CD4-positive, alpha-beta T cell treated with Interleukin-17A for 4 hours (primary cell): ENCODE data around the gene DIAPH2.
"Not testable (repeated sequence)": the region's sequence is repeated elsewhere in the genome, so short reads cannot be mapped to it uniquely, and the experiment has no call there.

ENCODE experiments used
- DNase-seq: peaks from one replicate; pipeline ENCODE4 v3.0.0-alpha.2; 2020; ENCODE audit warnings: mixed read lengths

The DIAPH2 gene

DNA sequence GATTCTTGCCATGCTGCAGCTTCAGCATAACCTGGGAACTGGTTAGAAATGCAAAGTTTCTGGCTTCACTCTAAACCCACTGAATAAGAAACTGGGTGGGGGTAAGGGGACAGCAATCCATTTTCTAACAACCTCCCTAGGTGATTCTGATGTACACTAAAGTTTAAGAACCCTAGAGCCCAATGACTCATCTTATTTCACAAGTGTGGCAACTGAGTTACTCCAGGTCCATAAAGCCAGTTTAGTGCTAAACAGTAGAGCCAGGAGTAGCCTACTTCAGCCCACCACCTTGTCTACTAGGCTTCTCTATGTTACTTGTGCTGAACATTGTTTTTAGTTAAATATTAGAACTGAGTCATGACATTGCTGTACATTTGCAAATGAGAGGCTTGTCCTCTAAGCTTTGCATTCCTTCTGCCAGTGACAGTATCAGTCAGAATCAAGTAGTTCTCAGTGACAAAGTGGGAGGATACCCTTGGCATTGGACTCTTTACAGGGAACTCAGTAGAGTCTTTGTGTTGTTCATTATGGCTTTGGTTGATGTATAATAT is 717.0 kb downstream of the DIAPH2 start:
- no peak for DNase-seq

- no peak for DNase-seq
Measured at GRCh38 chrX:97402333-97402732, 717.7 kb downstream of the DIAPH2 start.

GRCh38 chrX:97402903-97403302 is 718.3 kb downstream of the DIAPH2 start:
- DNase-seq, result no peak

DNA sequence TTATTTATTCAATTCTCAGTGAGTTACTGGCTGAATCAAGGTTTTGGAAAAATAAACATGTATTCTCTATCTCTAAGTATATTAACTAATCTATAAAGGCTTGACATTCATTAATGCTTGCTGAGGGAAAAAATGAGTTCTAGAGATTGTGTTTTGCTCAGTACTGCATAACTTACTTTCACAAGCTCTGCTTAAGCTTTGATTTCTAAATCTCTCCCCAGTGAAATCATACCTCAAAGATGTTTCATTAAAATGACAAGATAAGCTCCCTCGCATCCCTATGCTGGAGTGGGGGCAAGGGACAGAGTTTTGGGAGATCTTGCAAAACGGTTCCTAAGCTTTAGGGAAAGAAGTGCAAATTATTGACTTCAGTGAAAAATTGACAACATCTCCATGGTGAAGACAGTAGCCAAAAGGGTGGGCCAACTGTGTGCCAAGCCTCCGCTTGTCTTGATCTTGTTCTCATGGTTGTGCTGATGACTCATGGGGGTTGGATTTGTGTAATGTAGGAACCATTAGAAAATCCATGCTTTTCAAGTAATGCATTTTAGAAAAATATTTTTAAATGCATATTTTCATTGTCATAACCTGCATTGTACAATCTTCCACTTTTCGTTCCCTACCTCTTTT is 720.5 kb downstream of the DIAPH2 start:
- no peak for DNase-seq

DNA sequence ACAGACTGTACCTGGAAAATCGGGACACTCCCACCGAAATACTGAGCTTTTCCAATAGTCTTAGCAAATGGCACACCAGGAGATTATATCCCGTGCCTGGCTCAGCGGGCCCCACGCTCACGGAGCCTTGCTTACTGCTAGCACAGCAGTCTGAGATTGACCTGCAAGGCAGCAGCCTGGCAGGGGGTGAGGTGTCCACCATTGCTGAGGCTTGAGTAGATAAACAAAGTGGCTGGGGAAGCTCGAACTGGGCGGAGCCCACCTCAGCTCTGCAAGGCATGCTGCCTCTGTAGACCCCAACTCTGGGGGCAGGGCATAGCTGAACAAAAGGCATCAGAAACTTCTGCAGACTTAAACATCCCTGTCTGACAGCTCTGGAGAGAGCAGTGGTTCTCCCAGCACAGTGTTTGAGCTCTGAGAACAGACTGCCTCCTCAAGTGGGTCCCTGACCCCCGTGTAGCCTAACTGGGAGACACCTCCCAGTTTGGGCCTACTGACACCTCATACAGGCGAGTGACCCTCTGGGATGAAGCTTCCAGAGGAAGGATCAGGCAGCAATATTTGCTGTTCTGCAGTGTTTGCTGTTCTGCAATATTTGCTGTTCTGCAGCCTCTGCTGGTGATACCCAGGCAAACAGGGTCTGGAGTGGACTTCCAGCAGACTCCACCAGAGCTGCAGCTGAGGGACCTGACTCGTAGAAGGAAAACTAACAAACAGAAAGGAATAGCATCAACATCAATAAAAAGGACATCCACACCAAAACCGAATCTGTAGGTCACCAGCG is 725.2 kb downstream of the DIAPH2 start:
- not testable (repeated sequence) for DNase-seq

GRCh38 chrX:97416461-97416860 is 731.8 kb downstream of the DIAPH2 start:
- DNase-seq, result no peak

DNA sequence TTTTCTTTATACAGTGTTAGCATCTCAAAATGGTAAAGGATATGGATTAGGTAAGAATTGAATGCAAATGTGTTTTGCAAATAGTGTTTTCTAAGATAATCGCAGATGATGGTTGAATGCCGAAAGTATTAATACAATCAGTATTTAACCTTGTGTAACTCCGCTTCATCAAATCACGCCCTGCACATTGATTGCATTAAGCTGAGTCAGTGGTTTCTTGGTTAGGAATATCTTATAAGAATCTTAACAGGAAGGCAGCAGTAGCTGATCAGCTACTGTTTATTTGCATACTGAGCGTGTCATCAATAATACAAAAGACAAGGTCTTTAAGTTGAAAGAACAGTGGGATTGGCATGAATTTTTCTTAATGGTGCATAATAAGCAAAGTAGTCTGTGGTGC is 744.5 kb downstream of the DIAPH2 start:
- DNase-seq, result no peak

- DNase-seq, result no peak
Measured at GRCh38 chrX:97431281-97431680, 746.6 kb downstream of the DIAPH2 start.

DNA sequence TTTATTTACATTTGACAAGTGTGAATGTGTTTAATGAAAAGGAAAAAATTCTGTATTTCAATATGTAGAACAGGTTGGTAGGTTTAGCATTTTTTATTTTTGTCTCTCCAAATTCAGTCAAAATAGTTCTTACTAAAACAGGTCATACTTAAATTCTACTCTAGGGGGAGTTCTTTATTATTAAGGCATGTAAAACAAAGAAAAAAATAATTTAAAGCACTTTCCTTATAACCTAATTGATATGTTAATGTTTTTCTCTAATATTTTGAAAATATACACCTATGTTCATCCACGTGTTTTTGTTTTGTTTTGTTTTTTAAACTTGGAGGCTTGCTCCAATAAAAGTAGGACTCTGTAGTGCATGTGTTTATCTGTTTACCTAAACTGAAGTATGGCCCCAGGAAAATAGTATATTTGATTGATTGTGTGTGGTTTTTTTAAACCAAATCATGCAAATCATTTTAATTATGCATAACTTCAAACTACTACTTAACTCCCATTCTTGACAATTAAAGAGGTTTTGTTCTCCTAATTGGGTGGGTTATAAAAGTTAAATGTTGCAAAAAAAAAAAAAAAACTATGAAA is 761.7 kb downstream of the DIAPH2 start:
- no peak for DNase-seq

DNA sequence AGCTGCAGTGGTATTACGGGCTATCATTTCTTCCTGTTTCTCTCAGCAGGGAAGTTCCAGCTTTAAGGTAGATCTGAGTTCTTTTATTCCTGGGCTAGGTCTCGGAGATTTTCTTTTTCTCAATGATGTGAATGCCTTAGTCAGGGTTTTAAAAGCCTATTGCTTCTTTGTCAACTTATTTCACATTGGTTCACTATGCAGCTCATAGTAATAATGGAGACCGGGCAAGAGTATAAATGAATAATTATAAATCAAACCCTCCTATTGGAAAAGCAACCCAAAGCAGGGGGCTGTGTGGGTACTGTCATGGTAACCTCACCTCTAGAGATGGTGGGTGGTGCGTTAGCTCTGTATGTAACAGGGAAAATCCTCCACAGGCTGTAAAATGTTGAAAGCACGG is 762.7 kb downstream of the DIAPH2 start:
- DNase-seq, result no peak

GRCh38 chrX:97452283-97452682 is 767.6 kb downstream of the DIAPH2 start:
- no peak for DNase-seq

- DNase-seq, result no peak
Measured at GRCh38 chrX:97461763-97462162, 777.1 kb downstream of the DIAPH2 start.

GRCh38 chrX:97471071-97471470 is 786.4 kb downstream of the DIAPH2 start:
- DNase-seq, result no peak

- DNase-seq, result no peak
Measured at GRCh38 chrX:97474933-97475332, 790.3 kb downstream of the DIAPH2 start.

GRCh38 chrX:97479106-97479890 is 794.7 kb downstream of the DIAPH2 start:
- DNase-seq, result no peak

DNA sequence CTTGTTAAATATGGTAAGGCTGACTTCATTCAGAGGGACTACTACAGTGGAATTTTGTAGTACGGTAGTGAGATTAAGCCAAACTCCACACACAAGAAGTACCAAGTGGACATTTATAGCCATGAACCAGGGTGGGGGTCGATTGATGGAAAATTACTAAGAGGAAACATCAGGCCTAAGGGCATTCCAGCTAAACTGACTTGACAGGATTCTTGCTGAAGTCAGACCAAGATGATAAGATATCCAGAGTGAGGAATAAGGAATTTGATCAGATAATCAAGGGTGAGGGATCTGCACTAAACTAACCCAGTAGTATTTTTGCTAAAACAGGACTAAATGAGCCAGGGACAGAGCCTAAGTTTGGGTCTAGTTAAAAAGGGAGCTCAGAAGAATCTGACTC is 796.6 kb downstream of the DIAPH2 start:
- DNase-seq, result no peak

DNA sequence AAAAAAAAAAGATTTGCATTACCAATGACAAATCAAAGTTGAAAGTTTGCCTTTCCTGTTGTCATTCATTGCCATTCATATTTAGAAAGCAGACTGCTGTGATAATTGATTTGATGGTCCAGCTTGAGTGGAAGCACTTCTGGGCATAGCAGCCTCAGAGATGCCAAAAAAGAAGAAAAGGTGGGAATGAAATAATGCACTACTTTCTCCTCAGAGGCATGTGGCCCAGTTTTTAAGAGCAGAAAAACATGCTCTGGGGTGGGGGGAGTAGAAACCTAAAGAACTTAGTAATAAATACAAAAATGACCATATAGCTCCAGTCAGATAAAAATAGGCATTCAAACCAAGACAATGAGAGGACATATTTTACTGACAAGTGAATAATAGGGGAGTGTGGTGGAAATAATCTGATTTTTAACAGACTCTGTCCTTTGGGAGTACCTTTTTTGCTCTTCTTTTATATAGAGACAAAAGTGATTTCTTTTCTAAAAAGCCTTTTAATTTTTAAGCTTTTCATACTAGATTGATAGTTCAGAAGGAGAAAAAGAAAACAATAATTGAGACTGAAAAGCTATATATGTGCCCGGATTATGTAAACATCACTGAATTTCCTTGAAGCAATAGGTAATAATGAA is 798.1 kb downstream of the DIAPH2 start:
- DNase-seq, result no peak

GRCh38 chrX:97490656-97491055 is 806.0 kb downstream of the DIAPH2 start:
- no peak for DNase-seq

DNA sequence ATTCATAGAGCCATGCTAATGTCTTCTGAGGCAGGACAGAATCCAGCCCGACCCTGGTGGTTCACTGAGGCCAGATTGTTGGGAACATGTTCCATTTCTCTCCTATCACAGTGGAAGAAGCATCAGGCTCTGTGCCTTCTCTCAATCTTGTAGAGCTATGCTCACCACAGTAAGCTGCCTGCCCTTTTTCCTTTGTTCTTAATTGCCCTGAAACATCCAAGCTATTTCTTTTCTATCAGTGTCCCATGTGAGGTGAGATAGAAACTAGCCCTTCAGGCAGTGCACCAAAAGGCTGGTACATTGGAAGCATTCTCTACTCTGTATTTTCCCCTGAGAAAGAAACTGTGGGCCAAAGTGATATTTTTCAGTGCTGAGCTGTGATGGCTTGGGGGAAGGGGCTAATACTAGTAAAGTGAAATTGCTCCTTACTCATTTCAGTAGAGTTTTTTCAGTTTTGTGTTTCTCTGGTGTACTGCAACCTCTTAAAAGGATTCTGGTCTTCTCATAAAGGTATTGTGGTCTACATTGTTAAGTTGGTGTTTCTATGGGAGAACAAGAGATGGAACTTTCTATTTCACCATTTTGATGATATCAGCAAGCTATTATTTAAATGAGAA is 810.2 kb downstream of the DIAPH2 start:
- no peak for DNase-seq

DNA sequence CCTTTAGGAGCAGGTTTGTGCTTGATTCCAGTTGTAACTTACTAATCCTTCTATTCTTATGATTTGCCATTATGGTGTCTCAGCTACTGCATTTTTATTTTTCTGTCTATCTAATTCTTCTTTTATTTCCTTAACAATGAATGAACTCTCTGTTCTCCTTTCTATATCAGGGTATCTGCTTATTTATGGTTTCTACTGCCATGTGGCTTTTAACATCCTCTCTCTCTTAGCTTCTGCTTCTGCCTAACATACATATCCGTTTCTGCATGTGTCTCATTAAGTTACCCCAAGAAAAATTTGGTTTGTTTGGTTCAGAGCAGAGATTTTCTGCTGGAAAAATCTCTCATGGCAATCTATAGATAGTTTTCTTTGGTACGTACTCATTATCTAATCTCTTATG is 813.5 kb downstream of the DIAPH2 start:
- DNase-seq, result no peak

DNA sequence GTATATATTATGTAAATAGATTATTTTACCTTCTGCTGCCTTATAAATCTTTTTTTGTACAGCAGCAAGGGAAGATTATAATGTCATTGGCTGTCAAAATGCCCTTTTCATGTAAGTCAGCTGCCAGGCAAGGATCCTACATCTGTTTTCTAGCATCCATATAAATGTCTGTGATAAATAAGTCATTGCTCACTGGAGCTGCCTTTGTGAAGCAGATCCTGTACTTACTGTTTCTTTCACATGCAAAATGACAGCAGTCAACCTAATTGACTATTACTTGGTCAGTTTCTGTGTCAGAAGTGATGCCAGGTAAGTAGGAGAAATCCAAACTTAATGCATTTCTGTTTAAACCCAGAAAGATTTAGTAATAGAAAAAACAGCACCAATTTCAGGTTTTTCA is 819.8 kb downstream of the DIAPH2 start:
- no peak for DNase-seq

DNA sequence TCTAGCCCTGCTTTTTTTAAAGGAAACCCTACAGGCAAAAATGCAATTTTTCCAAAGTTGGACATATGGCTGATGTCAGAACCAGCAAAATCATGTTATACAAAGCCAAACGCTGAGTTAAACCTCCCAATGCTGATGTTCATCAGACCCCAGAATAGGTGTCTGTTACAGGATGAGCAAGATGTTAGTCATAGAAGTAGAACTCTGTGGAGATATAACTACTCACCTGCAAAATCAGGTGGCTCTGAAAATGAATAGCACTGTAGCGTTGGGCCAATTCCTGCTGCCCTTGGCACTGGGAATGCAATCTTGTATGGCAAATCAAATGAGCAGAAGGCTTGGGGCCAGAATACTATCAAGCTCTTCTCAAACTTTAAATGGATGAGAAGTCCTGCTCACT is 833.1 kb downstream of the DIAPH2 start:
- no peak for DNase-seq
